ENCODE measurements around the gene POLR1D.

POLR1D gene

DNA sequence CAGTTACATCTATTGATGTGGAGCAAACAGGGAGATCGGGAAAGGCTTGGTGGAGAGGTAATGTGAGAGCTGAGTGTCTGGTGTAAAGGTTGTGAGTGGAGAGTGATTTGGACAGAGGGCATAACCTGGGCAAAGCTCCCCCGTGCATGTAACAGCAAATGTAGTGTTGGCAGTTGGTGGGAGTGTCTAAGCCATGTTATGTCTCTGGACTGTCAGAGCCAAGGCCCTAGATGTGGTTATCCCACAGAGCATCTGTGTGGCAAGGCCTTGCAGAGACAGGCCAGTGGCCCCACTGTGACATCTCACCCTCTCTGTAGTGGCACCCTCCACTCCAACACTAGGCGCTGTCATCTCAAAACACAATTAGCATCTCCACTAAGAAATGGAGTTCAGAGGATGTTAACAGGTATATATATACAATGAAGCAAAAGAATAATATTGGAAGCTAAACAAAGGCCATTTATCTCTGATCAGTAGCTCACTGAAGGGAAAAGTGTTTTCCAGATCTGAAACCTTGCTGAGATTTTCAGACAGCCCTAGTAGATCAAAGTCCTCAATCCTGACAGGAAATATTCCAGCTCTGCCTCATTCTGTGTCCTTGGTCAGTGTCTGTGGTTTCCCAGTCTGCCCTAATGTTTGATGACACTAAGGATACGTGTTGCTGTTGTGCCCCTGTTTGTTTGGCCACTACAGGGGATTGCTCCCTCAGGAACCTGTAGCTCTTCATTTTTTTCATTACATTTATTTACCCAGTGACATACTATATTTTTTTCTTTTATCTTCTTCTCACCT lies 20.2 kb downstream of the POLR1D start:
- DNase-seq = no peak

DNA sequence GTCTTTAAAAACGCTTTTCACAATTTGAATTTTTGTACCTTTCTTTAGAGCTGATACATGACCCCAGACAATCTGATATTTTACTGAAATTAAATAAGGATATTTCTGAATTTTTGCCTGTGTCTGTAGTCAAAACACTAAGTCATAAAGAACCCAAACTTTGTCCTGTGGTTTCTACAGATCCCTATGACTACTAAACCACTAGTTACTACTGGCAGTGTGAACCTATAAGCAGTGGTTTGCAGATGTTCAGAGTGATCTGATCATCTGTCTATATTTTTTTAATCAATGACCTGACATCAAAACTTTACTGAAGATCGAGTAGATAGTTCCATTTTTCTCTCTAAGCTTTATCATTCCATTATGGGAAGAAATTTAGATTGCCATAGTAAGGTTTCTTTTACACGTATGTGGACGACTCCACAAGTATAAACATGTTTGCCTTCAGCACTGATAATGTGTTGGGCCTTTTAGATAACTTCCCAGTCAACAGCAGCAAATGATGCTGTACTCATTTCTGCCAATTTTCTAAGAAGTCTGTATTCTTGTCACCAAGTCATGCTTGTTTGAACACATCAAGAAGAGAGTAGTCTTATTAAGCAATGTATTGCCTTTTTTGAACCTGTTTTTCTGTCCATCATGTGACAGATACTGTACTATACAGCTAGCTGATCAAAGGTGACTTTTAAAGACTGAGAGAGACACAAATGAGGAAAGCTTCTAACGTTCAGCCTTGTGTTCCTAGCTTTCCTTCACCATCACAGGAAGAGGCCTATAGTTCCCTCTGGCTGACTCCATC lies 21.8 kb downstream of the POLR1D start:
- no peak for DNase-seq

DNA sequence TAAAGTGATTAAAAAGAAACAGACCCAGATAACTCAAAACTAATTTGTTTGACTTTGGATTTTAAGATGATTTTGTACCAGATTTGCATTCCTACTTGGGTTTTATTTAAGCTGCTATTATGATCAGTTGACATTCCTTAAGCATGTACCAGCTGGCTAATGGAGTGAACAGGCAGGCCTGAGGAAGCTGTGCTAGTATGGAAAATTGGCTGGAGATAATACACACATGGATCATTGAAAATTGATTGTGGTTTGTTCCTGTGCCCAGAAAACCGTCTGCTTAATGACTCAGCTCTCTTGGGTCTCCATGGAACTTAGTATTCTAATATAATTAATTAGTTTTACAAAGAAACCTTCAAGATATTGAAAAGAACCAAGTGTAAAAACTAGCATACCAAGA lies 22.6 kb downstream of the POLR1D start:
- DNase-seq = no peak

- no peak for DNase-seq
Measured at GRCh38 chr13:27650312-27650711, 28.6 kb downstream of the POLR1D start.

GRCh38 chr13:27654059-27654458 lies 32.4 kb downstream of the POLR1D start:
- DNase-seq = no peak

- DNase-seq = no peak
Measured at GRCh38 chr13:27654816-27655215, 33.1 kb downstream of the POLR1D start.

DNA sequence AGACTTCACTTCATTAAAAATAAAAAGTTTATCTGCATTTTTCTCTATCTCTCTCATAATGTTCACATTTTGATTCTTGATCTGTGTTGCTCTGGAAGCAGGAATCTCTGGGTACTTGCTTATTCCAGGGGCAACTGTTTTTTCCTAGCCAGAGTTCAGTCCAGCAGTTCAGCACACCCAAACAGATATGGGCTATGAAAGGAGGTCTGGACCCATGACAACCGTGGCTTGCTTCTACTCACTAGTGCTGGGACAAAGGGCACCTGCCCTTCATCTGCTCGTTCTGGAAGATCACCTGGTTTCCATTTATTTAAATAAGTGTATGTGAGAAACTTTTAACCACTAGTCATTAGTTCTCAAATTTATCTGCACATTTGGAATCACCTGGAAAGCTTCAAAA lies 36.0 kb downstream of the POLR1D start:
- DNase-seq = no peak

DNA sequence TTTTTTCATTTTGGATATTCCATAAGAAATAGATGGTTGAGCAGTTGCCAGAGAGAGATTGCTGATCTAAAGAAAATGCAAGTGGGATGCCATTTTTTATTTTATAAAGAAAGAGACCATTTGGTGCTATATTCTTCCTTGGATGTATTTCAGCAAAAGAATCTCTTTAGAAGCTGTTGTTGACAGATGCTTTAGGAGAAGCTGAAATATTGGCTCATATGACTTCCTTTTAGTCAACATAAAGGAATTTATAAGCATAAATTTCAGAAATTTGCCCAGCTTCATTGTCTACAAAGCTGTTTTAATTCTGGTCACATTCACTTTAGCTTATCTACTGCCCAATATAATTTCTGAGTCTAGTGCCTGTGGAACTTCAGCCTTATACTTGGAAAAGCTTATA lies 36.9 kb downstream of the POLR1D start:
- no peak for DNase-seq

DNA sequence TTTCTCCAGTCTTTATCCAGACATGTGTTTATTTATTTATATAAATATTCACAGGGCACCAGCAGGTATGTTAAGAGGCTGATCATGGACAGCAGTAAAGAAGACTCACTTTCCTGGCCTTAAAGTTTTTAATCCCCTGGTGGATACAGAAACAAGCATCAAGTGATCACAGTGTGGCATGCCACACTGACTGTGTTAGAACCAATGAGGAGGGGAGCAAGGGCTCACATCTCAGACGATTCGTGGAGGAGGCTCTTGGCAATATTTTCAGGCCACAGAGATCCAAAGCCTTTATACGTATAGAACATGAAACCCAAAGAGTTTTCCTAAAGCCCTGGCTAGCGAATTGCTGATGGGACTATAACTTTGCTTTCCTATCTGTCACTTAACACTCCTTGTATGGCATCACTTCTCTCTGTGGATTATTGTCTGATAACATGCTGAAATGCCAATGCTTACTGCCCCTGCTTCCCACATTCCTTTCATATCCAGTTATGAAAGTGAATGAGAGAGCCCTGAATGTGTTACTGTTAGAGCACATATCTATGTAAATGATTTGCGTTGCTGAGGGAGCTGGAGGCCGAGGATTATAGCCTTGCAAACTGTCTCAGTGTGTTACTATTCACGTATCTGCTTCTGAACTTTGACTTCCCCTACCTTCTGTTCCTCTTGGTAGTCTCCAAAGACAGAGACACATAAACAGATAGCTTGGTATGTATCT lies 37.6 kb downstream of the POLR1D start:
- no peak for DNase-seq

GRCh38 chr13:27660511-27660910 lies 38.8 kb downstream of the POLR1D start:
- peak in 1 of 3 experiments; percentile 71 for DNase-seq

- DNase-seq = no peak
Measured at GRCh38 chr13:27661017-27661416, 39.3 kb downstream of the POLR1D start.

GRCh38 chr13:27662738-27663470 lies 41.2 kb downstream of the POLR1D start:
- DNase-seq = no peak

DNA sequence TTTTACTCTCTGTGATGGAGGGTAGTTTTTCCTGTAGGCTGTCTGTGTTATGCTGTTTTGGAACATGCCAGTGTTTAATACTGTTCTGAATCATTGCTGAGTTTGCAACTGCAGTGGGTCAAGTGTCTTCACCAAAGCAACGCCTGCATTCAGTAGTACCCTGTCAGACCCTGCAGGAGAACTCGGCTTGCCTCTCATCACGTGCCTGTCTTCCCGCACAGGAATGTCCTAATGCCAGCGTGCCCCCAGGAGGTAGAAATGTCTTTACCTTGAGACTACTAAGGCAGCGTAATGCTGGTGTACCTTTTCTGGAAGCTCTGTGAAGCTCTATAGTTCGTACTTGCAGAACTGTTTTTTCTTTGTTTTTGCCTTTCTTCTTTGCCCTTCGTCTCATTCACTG lies 42.3 kb downstream of the POLR1D start:
- DNase-seq = no peak

DNA sequence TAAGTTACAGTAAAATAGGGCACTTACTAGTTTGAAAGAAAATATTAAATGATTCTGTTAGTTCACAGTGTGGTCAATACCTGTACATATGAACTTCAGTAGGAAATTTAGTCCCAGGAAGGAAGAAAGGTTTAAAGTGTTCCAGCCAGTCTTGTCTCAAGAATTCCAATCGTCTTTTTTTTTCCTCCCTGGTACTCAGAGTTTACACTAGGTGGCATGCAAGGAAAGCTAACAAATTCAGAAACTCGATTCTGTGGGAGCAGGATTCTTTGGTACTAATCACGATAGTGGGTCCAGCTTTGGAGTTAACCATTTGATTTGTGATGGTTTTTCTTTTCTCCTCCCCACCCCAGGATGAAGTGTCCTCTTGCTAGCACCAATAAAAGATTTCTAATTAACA lies 43.6 kb downstream of the POLR1D start:
- no peak for DNase-seq

DNA sequence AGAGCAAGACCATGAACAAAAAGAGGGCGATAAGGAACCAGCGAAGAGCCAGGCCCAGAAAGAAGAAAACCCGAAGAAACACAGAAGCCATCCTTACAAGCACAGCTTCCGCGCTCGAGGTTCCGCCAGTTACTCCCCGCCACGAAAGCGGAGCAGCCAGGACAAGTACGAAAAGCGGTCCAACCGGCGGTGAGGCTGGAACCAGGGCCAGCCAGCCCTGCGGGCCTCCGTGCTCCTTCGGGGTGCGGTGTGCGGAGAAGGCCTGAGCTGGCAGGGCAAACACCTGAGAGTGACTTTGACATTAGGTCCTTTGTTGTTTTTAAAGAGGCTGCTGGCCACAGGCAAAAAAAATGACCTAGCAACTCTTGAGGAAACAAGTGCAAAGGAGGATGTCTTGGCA lies 44.1 kb downstream of the POLR1D start:
- DNase-seq = no peak

DNA sequence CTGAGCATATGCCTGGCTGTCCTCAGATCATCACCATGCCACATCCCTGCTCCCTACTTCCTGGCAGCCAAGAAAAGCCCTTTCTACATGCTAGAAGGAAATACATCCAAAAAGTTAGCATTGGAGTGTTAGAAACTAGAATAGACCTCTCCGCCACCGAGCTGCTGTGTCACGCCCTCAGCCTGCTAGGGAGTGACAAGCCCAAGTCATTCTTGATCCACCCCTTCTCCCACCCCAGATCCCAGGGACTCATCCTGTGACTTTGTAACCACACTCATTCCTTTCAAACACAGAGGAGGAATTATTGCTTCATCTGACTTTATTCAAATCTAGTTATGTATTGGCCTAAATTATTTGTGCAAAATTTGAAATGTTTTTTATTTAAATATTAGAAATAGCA lies 45.3 kb downstream of the POLR1D start:
- no peak for DNase-seq

GRCh38 chr13:27667946-27668345 lies 46.3 kb downstream of the POLR1D start:
- no peak for DNase-seq

DNA sequence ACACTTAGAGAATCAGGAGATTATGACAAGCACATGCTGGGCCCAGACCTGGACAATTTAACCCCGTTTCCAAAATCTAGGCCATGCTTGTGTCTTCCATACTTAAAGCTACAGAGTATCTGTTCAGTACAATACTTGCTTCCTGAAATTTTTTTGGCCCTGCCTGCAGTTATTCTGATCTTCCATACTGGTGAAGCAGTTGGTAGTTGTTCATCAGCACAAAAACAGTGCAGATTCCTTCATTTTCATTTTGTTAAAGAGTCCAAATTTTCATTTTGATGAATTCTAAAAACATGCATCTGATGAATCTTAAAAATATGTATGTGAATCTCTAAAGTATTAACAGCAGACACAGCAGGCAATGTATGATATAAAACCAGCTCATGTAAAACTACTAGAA lies 49.2 kb downstream of the POLR1D start:
- DNase-seq = no peak

DNA sequence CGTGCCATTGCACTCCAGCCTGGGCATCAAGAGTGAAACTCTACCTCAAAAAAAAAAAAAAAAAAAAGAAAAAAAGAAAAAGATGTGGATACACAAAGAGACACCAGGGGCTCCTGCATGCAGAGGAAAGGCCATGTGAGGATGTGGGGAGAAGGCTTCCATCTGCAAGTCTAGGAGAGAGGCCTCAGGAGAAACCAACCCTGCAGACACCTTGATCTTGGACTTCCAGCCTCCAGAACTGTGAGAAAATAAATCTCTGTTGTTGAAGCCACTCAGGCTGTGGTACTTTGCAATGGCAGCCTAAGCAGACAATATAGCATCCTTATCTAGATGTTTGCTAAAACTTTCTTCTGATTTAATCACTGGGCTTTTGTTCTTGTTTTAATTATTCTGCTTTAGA lies 50.3 kb downstream of the POLR1D start:
- DNase-seq = no peak

All from NCI-H1417 (cell line).